GM19452 (cell line): ENCODE measurements around the gene TCTN1.
"Not testable (repeated sequence)": the region's sequence is repeated elsewhere in the genome, so short reads cannot be mapped to it uniquely, and the experiment has no call there.

Experiments used
- ATAC-seq: cut with Tn5 transposase; IDR thresholded peaks from one replicate; pipeline ENCODE4 v1.9.1; 2021; ENCODE audit not compliant: unreplicated experiment

TCTN1 gene

DNA sequence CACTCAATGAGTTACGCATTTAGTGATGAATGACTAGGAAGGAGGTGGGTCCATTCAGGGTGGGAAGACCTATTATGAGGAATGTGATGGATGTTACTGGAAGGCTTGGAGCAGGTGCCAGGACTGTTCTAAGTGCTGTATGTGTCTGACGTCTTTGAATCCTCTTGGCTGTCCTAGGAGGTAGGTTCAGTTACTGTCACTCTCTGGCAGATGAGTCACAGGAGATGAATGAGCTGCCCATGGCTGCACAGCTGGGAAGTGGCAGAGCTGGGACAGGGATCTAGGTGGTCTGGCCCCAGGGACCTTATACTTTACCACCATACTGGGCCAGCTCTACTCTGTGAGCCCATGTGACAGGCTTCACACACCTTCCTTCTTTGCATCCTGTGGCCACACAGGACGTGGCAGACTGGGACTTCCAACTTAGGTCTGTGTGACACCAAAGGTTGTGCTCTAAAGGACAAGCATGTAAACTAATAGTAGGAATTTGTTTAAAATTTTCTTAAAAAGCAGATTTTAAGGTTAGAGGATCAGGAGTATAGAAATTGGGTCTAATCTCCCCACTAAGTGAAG, 24.0 kb downstream of the TCTN1 start:
- no peak for ATAC-seq

DNA sequence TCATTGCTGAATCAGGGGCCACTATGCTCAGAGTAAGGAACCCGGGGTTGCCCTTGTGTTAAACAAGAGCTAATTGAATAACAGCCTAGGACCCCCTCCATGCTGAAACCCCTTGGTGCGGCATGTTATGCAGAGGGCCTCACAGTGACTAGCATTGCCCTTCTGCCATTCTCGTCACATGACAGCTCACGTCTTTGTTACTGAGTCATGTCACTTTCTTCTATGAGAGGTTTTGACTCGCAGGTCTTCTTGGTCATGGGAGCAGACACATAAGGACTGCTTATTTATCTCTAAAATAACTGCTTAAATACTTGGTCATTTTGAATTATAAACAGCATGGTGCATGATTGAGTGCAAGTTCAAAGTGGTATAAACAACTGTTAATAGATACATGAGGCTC, 24.9 kb downstream of the TCTN1 start:
- no peak for ATAC-seq

DNA sequence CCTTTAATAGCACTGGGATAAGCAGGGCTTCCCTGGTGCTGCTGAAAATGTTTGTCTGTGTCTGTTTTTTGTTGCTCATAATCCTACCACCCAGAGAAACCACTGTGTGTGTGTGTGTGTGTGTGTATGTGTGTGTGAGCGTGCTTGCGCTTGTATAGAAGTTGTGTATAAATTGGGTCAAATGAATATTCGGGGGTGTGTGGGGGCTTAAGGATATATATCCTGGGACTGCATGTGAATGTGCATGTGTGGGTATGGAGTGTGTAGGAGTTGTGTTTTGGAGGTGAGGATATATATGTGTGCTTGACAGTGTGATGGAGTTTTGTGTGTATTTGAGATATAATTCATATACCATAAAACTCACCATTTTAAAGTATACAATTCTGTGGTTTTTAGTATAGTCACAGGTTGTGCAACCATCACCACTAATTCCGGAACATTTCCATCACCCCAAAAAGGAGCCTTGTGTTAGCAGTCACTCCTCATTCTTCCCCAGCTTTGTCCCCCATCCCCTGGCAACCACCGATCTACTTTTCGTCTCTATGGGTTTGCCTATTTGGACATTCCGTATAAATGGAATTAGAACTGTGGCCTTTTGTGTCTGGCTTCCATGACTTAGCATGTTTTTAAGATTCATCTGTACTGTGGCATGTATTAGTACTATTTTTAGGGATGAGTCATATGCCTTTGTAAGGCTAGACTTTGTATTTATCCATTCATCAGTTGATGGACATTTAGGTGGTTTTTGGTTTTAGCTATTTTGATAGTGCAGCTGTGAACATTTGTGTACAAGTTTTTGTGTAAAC, 25.6 kb downstream of the TCTN1 start:
- ATAC-seq: no peak

GRCh38 chr12:110640275-110641025, 26.5 kb downstream of the TCTN1 start:
- ATAC-seq: no peak

DNA sequence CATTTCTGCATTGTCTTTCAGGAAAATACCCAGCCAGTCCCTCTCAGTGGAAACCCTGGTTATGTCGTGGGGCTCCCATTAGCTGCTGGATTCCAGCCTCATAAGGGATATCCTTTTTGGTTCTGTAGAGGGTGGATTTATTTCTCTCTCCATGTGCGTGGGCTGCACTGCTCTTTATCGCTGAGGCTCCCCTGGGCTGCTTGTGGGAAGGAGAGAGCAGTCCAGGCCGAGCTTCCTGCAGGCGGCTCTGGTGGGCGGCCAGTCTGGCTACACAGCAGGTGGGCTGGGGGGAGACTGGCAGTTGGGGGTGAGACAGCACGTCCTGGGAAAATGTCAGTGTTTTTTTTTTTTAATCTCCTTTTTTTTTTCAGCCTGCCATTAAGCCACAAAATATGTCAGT, 27.6 kb downstream of the TCTN1 start:
- ATAC-seq: no peak

GRCh38 chr12:110647631-110648040, 33.7 kb downstream of the TCTN1 start:
- ATAC-seq: no peak

GRCh38 chr12:110649341-110649847, 35.5 kb downstream of the TCTN1 start:
- no peak for ATAC-seq

- ATAC-seq: not testable (repeated sequence)
Observed at GRCh38 chr12:110654238-110654637, 40.3 kb downstream of the TCTN1 start.

GRCh38 chr12:110656071-110656655, 42.2 kb downstream of the TCTN1 start:
- ATAC-seq: no peak

DNA sequence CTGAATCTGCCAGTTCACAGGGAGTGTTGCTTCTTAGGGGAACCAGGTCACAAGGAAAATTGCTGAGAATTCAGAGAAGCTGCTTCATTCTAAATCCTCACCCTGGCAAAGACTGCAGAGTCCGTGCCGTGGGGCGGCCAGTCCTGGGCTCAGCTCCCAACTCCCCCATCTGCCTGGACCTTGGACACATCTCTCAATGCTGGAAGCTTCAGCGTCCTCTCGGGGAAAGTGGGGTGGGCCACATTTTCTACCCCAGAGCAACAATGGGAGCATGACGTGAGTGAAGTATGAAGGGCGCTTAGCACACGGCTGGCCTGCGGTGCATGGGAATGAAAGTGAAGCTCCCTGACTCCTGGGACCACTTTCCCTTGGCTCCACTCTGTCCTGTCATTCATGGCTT, 43.8 kb downstream of the TCTN1 start:
- no peak for ATAC-seq

GRCh38 chr12:110658242-110658641, 44.3 kb downstream of the TCTN1 start:
- no peak for ATAC-seq

- no peak for ATAC-seq
Observed at GRCh38 chr12:110658878-110659277, 44.9 kb downstream of the TCTN1 start.

DNA sequence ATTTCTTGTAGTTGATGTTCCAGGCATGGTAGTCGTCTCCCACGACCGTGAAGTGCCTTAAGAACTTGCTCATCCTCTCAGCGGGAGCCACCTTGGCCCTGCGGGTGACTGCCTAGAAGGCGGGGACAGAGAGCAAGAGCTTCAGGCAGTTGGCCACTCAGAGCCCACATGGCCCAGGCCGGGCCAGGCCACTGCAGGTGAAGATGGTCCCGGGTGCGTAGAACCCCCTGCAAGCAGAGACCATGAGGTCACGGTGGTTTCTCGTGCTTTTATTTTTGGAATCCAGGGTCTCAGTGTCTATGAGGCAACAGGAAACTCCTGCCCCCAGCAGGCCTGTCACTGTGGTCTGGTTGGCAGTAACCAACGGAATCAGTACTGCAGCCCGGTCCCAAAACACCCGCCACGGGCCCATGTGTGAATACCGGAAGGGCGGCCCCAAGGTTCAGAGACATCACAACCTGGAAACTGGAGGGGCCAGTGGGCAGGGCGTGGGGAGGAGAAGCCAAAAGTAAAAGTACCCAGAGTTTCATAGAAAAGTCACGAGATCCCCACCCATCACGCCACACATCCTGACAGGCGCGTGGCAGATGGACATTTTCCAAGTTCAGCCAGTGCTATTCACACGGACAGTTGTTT, 47.5 kb downstream of the TCTN1 start:
- ATAC-seq: peak; percentile 92

- no peak for ATAC-seq
Observed at GRCh38 chr12:110666892-110667291, 53.0 kb downstream of the TCTN1 start.

DNA sequence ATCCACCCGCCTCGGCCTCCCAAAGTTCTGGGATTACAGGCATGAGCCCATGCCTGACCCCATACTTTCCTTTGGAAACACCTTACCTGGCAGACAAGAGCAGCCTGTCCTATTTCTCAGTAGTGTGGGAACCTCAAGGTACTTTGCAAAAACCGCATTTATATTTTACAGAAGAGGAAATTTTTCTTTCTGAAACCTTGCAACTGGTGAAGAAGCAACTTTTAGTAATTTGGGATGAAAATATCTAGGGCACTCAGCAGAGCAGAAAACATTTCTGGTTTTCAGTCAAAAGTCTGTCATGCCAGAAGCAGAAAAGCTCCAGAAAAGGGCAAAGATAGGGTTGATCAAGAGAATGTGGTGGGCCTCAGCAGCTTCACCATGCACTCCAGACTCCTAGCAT, 53.7 kb downstream of the TCTN1 start:
- ATAC-seq: no peak

GRCh38 chr12:110668480-110669192, 54.7 kb downstream of the TCTN1 start:
- ATAC-seq: peak; percentile 9

- peak; percentile 31 for ATAC-seq
Observed at GRCh38 chr12:110669193-110669502, 55.2 kb downstream of the TCTN1 start.

DNA sequence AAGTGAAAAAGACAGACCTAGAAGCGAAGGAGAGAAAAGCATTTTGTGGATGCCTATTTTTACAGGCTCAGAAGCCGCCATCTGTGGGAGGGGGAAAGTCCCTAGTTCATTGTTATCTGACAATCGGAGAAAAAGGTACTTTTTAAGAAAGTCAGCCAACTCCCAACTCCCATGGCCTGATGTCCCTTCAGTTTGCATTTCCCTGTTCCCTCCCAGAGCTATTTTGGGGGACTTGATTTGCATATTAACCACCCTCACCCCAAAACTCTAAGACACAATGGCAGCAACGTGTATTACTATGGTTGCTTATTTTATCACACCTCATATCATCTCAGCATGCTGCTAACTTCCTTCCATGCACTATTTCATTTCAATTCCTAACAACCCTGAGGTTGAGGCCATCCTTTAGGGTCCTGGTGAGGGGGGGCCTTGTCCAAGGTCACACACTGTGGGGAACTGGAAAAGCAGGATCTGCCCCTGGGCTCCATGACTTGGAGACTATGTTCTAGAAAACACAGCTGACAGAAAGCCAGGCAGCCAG, 56.3 kb downstream of the TCTN1 start:
- ATAC-seq: peak; percentile 37

- ATAC-seq: no peak
Observed at GRCh38 chr12:110676171-110676570, 62.2 kb downstream of the TCTN1 start.

DNA sequence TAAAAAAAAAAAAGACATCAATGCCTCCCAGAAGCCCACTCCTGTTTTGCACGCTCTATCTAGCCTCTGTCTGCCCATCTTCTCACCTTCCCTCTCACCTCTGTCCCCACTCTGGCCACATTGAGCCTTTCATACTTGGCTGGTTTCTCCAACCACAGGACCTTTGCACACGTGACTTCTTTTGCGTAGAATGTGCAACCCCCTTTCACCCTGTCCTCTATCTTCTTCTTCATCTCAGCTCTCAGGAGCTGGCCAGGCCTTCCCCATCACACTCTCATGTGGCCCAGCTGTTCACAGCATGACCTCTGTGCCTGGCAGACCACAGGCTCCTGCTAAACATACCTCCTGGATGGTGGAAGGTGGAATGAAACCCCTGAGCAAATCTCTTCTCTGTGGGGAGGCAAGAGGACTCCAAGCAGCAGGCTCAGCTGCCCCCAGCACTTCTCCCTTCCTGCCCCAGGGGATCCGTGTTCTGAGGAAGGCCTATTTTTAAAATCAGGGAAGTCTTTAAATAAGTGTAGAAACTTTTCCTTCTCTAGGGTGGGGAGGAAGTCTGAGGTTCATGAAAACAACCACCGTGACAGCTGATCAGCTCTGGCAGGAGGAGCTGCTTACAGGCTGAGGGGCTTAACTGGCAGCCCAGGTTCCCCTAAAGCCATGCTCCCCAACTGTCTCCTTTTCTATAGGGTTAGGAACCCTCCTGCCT, 63.4 kb downstream of the TCTN1 start:
- ATAC-seq: peak; percentile 73
